Adrenal gland (tissue), 5 donors: ENCODE data around the gene NCOA1.

ENCODE experiments used
- CTCF ChIP-seq, 6 experiments: fragments of 450-650 bp in 4 of 6; fragments of 200-600 bp in 2 of 6; sonication (generic) in 1 of 6; IDR thresholded peaks; 1 replicate in 5 of 6; 2 replicates in 1 of 6; pipeline versions ENCODE4 v1.5.1 to v1.8.0; 2016 to 2021; ENCODE audit warnings: antibody characterized with exemption in 6 of 6, mild to moderate bottlenecking in 2 of 6, moderate library complexity in 1 of 6
- POLR2A ChIP-seq, 2 donors: fragments of 450-650 bp; IDR thresholded peaks; one replicate each; pipeline ENCODE4 v1.6.1; 2017; ENCODE audit warnings: antibody characterized with exemption in 2 of 2, mild to moderate bottlenecking in 2 of 2, moderate library complexity in 1 of 2
- donor health status: DM: no; HTN: no; CAD: no.

DNA sequence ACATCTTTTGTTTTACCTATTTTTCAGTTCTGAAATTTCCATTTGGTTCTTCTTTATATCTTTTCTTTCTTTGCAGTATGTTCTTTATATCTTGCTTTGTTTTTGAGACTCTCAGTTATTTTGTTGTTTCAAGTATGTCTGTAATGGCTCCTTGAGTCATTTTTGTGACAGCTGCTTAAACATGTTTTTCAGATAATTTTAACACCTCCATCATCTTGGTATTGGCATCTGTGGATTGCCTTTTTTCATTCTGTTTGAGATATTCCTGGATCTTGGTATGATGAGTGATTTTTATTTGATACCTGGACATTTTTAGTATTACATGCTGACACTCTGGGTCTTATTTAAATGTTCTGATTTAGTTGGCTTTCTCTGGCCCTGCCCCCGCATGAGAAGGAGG, 89.5 kb downstream of the NCOA1 start:
- TF ChIP-seq CTCF (IDR thresholded peaks at IDR 0.05), result no peak
- no peak for TF ChIP-seq POLR2A (IDR thresholded peaks at IDR 0.05)
